AG04449 (cell line): ENCODE results near the gene ARSI.

Source experiments
- CTCF ChIA-PET: fragments of 350-600 bp; formaldehyde crosslinking; extraction: SDS; loops from one replicate; lab custom pipeline; 2021; ENCODE audit warnings: antibody characterized with exemption; lab: Yijun Ruan, JAX
- POLR2A ChIA-PET: fragments of 400-600, 350-600 bp; formaldehyde crosslinking; extraction: SDS; loops from one replicate; lab custom pipeline; 2020; ENCODE audit warnings: antibody characterized with exemption, inconsistent platforms; lab: Yijun Ruan, JAX
- DNase-seq: peaks from one replicate; pipeline ENCODE4 v3.0.0-alpha.2; 2010; ENCODE audit warnings: low read depth, low spot score
- H3K4me3 ChIP-seq: 2 replicates; pipeline ENCODE4 v1.5.1; 2011; ENCODE audit warnings: low read depth, mild to moderate bottlenecking, control low read depth, low read length
- CTCF ChIP-seq: IDR thresholded peaks from one replicate; pipeline ENCODE4 v1.5.1; 2011; ENCODE audit warnings: mild to moderate bottlenecking, moderate library complexity, low read length, control low read depth, inconsistent platforms; ENCODE audit not compliant: insufficient read depth; ENCODE audit errors: missing control alignments

The ARSI gene

GRCh38 chr5:150302301-150303069 lies at the start of gene ARSI:
Gene ARSI (minus strand): TSS chr5:150302905. CDS start chr5:150302373, 532 bp downstream.
- POLR2A ChIA-PET, result interaction anchor here (0.5 to 1.0 kb wide), 4 partner anchors 9 to 147 kb away, joined by 3 read pairs; partner anchors contain the start of gene PDGFRB
- DNase-seq, result no peak
- CTCF ChIA-PET, result interaction anchor here (1.2 to 2.3 kb wide), 7 partner anchors 8 to 49 kb away, joined by 3 to 8 read pairs (median 6); no protein-coding TSS in a partner anchor
- peak; percentile 65 for TF ChIP-seq CTCF
- peak within 1 kb of the TSS; percentile 58 for H3K4me3 ChIP-seq

GRCh38 chr5:150350524-150351344 lies 48.0 kb upstream of the ARSI start:
- TF ChIP-seq CTCF, result peak; percentile 79
- no peak overlapping the region for H3K4me3 ChIP-seq
- ChIA-PET POLR2A (interaction anchor here (0.7 to 1.3 kb wide), 2 partner anchors 83 to 207 kb away, joined by 3 read pairs; no protein-coding TSS in a partner anchor), CTCF (interaction anchor here (0.6 to 7.1 kb wide), 53 partner anchors 8 to 516 kb away, joined by 3 to 265 read pairs (median 4); partner anchors contain the start of gene ARSI)
- DNase-seq, result no peak

GRCh38 chr5:150349681-150350275 lies 47.1 kb upstream of the ARSI start:
- ChIA-PET POLR2A (no interaction called here), CTCF (interaction anchor here (0.7 to 7.1 kb wide), 35 partner anchors 9 to 515 kb away, joined by 3 to 265 read pairs (median 4); no protein-coding TSS in a partner anchor)
- DNase-seq, result no peak
- TF ChIP-seq CTCF, result no peak
- H3K4me3 ChIP-seq, result no peak overlapping the region

GRCh38 chr5:150347451-150347850 lies 44.7 kb upstream of the ARSI start:
- no peak overlapping the region for H3K4me3 ChIP-seq
- ChIA-PET POLR2A (no interaction called here), CTCF (interaction anchor here (0.7 to 7.1 kb wide), 7 partner anchors 9 to 90 kb away, joined by 3 to 265 read pairs (median 3); no protein-coding TSS in a partner anchor)
- no peak for TF ChIP-seq CTCF
- no peak for DNase-seq

- CTCF ChIA-PET, result interaction anchor here (0.8 to 7.1 kb wide), 6 partner anchors 8 to 90 kb away, joined by 3 to 265 read pairs (median 4); no protein-coding TSS in a partner anchor
- DNase-seq, result no peak
- TF ChIP-seq CTCF, result no peak
- H3K4me3 ChIP-seq, result no peak overlapping the region
- POLR2A ChIA-PET, result no interaction called here
Observed at GRCh38 chr5:150347003-150347402, 44.3 kb upstream of the ARSI start.
